Left lung (tissue), 10 donors: Measurements from ENCODE around the gene TIMM22. TPM values are rescaled to one million over a fixed set of nuclear protein-coding genes. Genes with fewer than 3 reads are reported as not detected.
A peak's percentile ranks its signal among the peaks of the same experiment; 100 is the strongest.

ENCODE experiments used
- ATAC-seq: fragments of 200-7000 bp; cut with Tn5 transposase; one replicate; pipeline ENCODE4 v1.9.1; 2020; ENCODE audit warnings: moderate library complexity
- DNase-seq, 4 donors: peaks; one replicate each; pipeline ENCODE4 v3.0.0-alpha.2; 2013 to 2020
- H3K27ac ChIP-seq, 2 donors: fragments of 200-600 bp; sonication (generic) in 1 of 2; one replicate each; pipeline versions ENCODE4 v1.5.0 to v1.8.0; 2020 to 2021
- H3K27me3 ChIP-seq, 2 donors: fragments of 200-600 bp; sonication (generic) in 1 of 2; one replicate each; pipeline versions ENCODE4 v1.5.0 to v1.8.0; 2020 to 2021
- H3K36me3 ChIP-seq, 2 donors: fragments of 200-600 bp; sonication (generic) in 1 of 2; one replicate each; pipeline versions ENCODE4 v1.5.0 to v1.8.0; 2020 to 2021
- H3K4me1 ChIP-seq, 2 donors: fragments of 200-600 bp; one replicate each; pipeline ENCODE4 v1.8.0; 2021
- H3K4me3 ChIP-seq, 2 donors: fragments of 200-600 bp; sonication (generic) in 1 of 2; one replicate each; pipeline versions ENCODE4 v1.5.0 to v1.8.0; 2020 to 2021; ENCODE audit warnings: mild to moderate bottlenecking in 1 of 2
- H3K9me3 ChIP-seq, 2 donors: fragments of 200-600 bp; sonication (generic) in 1 of 2; one replicate each; pipeline versions ENCODE4 v1.5.0 to v1.8.0; 2020 to 2021
- intact Hi-C, 2 donors: fragments of 100-400 bp; cut with DNase I; formaldehyde crosslinking; loops; one replicate each; pipeline versions ENCODE4 v1.11.2 to v1.14.2; 2022
- polyA plus RNA-seq, 6 donors: library from polyadenylated mRNA; unstranded; fragments of 120-200 nt; gene quantifications; one replicate each; pipeline ENCODE4 v1.2.1, GENCODE V29; 2013; ENCODE audit not compliant: insufficient read length in 6 of 6
- total RNA-seq, 2 donors: library from RNA; stranded (reverse); fragmentation: NEBNext Ultra II Directional; extraction: Animal tissue kit (Norgen Biotek cat#: 25700); gene quantifications; one replicate each; pipeline ENCODE4 v1.2.1, GENCODE V29; 2021
- TF ChIP-seq, protein P1 (sequence below), 2 donors: fragments of 200-600 bp; sonication (generic) in 1 of 2; IDR thresholded peaks; one replicate each; pipeline versions ENCODE4 v1.5.0 to v1.8.0; 2021; ENCODE audit warnings: antibody characterized with exemption in 2 of 2
- donor health status: DM: no; HTN: yes; CAD: no.
- donor health status: DM: no; HTN: no; CAD: no.

Gene TIMM22
- total and polyA plus RNA-seq, 8 donors: 10.6 to 18.4 (median 15.4) TPM

- Histone ChIP-seq H3K9me3 (no peaks in the 10 kb centered on the region), H3K27ac (no peak overlapping the region), H3K4me1 (no peaks in the 10 kb centered on the region), H3K4me3 (no peak overlapping the region), H3K36me3 (peaks cover 0 to 72% of the 10 kb centered on the region in 2 donors), H3K27me3 (no peaks in the 10 kb centered on the region)
- DNase-seq (peak in 1 of 4 donors; percentile 65), ATAC-seq (no peak)
- TF ChIP-seq, protein P1, sequence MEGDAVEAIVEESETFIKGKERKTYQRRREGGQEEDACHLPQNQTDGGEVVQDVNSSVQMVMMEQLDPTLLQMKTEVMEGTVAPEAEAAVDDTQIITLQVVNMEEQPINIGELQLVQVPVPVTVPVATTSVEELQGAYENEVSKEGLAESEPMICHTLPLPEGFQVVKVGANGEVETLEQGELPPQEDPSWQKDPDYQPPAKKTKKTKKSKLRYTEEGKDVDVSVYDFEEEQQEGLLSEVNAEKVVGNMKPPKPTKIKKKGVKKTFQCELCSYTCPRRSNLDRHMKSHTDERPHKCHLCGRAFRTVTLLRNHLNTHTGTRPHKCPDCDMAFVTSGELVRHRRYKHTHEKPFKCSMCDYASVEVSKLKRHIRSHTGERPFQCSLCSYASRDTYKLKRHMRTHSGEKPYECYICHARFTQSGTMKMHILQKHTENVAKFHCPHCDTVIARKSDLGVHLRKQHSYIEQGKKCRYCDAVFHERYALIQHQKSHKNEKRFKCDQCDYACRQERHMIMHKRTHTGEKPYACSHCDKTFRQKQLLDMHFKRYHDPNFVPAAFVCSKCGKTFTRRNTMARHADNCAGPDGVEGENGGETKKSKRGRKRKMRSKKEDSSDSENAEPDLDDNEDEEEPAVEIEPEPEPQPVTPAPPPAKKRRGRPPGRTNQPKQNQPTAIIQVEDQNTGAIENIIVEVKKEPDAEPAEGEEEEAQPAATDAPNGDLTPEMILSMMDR (IDR thresholded peaks at IDR 0.05): no peak
- intact Hi-C loops: no loop called here
Measured at GRCh38 chr17:1011760-1012735, 15.1 kb downstream of the TIMM22 start.

DNA sequence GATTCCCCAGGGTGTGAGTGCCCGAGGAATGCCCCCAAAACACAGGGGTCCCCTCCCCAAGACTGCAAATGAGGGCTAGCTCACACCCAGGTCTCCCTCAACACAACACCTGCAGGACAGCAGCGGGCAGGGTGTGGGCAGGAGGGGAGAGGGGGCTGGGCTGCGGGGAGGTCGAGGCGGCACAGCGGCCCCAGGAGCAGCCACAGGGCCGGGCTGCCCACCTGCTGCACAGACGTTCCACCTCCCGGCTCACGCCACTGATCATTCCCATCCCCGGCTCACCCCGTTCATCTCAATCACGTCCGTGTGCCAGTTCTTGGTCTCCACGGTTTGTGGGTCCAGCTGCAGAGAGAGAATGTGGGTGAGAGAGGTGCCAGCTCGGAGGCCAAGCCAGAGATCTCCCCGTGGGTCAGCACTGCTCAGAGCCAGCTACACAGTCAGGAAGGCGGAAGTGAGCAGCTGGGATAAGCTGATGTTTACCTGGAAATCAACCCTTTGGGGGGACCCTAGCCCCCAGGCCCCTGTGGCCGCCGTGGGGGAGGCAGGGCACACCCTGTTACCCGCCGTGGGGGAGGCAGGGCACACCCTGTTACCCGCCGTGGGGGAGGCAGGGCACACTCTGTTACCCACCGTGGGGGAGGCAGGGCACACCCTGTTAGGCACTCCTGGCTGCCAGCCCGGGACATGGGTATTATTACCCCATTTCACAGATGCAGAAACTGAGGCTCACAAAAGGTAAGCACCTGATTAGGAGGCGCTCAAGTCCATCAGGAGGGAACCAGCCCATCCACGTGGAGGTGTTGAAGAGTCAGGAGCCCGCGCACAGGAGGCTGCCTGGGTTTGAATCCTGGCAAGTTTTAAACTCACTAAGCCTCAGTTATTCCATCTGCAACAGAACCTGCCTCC, 16.1 kb downstream of the TIMM22 start:
- Histone ChIP-seq H3K27ac (no peak overlapping the region), H3K4me3 (no peak overlapping the region), H3K36me3 (peaks cover 0 to 67% of the 10 kb centered on the region in 2 donors), H3K9me3 (no peaks in the 10 kb centered on the region), H3K27me3 (no peaks in the 10 kb centered on the region), H3K4me1 (no peaks in the 10 kb centered on the region)
- no peak for ATAC-seq
- intact Hi-C loops: no loop called here
- no peak for DNase-seq
- TF ChIP-seq, protein P1 (IDR thresholded peaks at IDR 0.05): no peak

GRCh38 chr17:1013729-1014090, 16.8 kb downstream of the TIMM22 start:
- H3K4me3 ChIP-seq: no peak overlapping the region
- DNase-seq: peak in 1 of 4 donors; percentile 40

GRCh38 chr17:1018547-1018946, 21.6 kb downstream of the TIMM22 start:
- intact Hi-C loops: no loop called here
- Histone ChIP-seq H3K27me3 (no peaks in the 10 kb centered on the region), H3K4me1 (peaks cover 0 to 13% of the 10 kb centered on the region in 2 donors), H3K4me3 (no peak overlapping the region), H3K9me3 (no peaks in the 10 kb centered on the region), H3K36me3 (peaks cover 0 to 53% of the 10 kb centered on the region in 2 donors), H3K27ac (no peak overlapping the region)
- DNase-seq: no peak
- no peak for ATAC-seq
- TF ChIP-seq, protein P1 (IDR thresholded peaks at IDR 0.05): no peak

More at GRCh38 chr17:1013729-1014090, 16.8 kb downstream of the TIMM22 start:
- TF ChIP-seq, protein P1 (IDR thresholded peaks at IDR 0.05): no peak
- peaks cover 0 to 65% of the 10 kb centered on the region in 2 donors for H3K36me3 ChIP-seq
- H3K9me3 ChIP-seq: no peaks in the 10 kb centered on the region
- intact Hi-C loops: no loop called here
- no peaks in the 10 kb centered on the region for H3K27me3 ChIP-seq
- peaks cover 0 to under 1% of the 10 kb centered on the region in 2 donors for H3K4me1 ChIP-seq
- no peak overlapping the region for H3K27ac ChIP-seq
- no peak for ATAC-seq
